ENCODE data around the gene PDZD2.
A peak's percentile ranks its signal among the peaks of the same experiment; 100 is the strongest.
"Not testable (repeated sequence)": the region's sequence is repeated elsewhere in the genome, so short reads cannot be mapped to it uniquely, and the experiment has no call there.

PDZD2 gene

DNA sequence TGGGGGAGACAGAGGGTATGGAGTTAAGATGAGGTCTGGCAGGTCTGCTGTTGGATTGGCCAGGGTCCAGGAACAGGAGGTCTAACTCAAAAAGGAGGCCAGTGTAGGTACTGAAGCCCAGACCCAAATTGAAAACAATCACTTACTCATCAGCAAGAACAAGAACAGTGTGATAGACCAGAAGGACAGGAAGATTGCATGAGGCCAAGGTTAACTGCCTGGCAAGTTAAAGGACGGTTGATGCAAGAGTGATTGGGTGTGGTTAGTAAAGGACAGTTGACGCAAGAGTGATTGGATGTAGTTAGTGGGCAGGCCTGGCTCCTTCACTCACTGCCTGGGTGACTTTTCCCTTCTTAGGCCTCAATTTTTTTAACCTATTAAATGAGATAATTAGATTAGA, 132.6 kb downstream of the PDZD2 start:
- no peak for DNase-seq

GRCh38 chr5:31776294-31776693, 137.4 kb downstream of the PDZD2 start:
- DNase-seq = not testable (repeated sequence)

- DNase-seq = no peak
Measured at GRCh38 chr5:31776976-31777651, 138.2 kb downstream of the PDZD2 start.

GRCh38 chr5:31781772-31782171, 142.8 kb downstream of the PDZD2 start:
- peak; percentile 41 to 71 (median 53) for DNase-seq

GRCh38 chr5:31783086-31783645, 144.2 kb downstream of the PDZD2 start:
- no peak for DNase-seq

- no peak for DNase-seq
Measured at GRCh38 chr5:31783731-31784130, 144.8 kb downstream of the PDZD2 start.

GRCh38 chr5:31786090-31786631, 147.2 kb downstream of the PDZD2 start:
- DNase-seq = no peak

- DNase-seq = no peak
Measured at GRCh38 chr5:31794009-31794408, 155.1 kb downstream of the PDZD2 start.

DNA sequence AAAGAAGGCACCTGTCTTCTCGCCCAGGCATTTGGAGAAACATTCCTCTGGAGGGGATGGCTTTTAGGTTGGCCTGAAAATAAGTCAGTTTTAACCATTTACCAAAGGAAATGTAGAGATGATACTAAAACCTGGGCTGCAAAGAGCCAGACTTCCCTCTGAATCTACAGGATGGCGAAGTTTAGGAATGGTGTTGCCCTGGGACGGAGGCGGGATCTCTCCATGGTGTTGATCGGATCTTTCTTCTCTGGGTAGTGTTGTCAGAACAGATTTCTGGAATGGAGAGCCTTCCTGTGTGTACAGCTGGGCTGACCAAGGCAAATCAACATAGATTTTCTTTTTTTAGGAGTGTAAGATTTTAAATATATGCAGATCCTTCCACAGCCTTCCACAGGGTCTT, 159.2 kb downstream of the PDZD2 start:
- DNase-seq = no peak

DNA sequence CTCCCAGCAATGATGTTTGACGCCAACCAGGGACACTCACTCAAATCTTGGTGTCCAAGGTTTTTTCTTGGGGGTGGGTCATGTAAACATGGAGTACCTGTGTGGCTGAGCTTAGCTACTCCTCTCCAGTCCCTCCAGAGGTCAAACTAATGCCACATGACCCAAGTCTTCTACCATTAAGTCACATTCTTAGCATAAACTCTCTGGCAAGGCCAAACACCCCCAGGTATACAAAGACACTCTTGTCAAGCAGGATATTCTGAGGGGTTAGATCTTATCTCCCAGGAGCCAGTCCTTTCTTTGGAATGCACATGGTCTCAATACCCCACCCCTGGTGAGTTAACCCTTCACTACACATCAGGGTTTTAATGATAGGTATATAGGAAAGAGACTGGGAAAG, 161.4 kb downstream of the PDZD2 start:
- DNase-seq = no peak

DNA sequence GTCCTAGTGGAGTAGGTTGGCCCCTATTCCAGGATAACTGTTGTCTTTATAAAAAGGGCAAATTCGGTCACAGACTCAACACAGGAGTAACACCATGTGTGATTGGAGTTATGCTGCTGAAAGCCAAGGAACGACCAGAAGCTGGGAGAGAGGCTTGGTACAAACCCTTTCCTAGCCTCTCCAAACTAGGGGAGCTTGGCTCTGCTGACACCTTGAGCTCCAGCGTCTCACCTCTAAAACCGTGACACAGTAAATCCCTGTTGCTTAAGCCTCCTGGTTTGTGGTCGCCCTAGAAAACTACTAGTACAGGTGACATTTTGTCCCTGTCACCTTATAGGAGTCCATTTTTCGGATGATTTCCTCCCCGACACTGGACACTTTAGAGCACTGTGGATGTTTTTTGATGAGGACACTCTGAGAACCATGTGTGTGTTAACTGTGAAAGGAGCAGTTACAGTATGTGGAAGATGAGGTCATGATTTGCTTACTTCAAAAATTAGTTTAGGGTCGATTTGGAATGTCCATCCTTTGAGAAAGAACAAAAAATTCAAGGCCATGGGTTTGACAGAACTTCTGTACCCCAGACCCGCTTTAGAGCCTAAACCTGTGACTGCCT, 167.0 kb downstream of the PDZD2 start:
- no peak for DNase-seq

- DNase-seq = no peak
Measured at GRCh38 chr5:31806561-31806960, 167.6 kb downstream of the PDZD2 start.

- no peak for DNase-seq
Measured at GRCh38 chr5:31807789-31808540, 169.0 kb downstream of the PDZD2 start.

DNA sequence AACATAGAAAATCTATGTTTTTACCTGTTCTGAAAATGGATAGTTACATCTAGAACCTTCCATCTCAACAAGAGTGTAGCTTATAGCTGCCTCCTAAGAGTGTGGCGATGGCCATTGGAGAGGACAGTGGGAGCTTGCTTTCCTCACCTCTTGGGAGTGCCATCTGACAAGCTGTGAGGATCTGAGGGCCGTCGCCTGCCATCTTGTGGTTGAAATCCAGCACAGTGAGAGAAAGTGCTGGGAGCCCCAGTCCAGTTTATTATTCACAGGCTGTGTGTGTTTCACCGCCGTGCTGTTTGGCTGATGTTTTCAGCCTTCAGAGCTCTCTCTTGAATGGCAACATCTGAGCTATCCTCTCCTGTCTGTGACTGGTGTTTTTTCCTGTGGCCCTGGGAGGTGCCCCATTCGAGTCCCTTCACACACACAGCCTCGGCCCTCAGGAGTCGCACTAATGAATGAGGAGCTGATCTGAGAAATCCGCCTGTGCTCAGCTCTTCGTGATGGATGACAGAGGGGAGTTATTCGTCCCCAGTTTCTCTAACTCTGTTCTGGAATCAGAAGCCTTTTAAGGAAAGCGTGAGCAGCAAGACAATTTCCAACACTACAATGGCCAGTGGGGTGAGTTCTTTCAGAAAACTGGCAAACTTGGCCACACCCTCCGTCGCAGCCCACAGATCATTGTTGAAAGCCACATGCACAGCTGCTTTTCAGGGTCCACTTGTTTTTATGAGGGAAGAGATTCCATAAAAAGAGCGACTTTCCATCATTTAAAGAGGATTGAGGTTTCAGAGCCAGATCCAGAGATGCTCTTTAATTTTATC, 170.3 kb downstream of the PDZD2 start:
- peak; percentile 51 to 68 (median 60) for DNase-seq

DNA sequence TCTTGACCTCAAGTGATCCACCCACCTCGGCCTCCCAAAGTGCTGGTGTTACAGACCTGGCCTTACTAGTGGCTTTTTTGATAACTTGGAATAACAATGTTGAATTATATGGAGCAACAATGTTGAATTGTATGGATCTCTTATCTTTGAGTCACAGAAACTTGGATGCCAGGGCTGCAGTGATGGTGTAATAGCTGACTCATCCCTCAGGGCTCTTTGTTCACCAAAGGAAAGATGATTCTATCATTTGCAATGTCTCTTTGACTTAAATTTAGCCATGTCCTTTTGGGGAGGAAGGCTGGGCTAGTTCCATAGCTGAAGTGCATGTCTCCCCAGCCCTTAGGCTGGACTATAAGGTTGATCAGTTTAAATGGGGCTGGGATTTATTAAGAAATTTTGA, 172.3 kb downstream of the PDZD2 start:
- peak; percentile 58 to 71 (median 63) for DNase-seq

DNA sequence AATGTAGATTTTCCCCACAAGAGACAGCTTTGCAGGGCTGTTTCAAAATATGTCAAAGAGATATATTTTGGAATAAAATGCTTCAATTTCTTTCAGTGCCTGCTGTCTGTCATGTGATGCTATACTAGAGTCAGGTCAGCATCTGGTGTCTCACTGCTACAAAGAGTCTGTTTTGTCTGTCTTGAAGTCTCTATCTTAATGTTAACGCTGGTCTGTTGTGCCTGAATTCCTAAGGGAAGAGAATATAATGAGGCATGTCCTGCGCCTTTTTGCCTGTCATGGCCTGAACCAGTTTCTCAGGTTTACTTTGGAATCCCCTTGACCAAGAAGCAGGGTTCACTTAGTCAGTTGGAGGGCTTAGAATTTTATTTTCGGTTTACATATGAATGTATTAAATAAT, 176.4 kb downstream of the PDZD2 start:
- DNase-seq = no peak

- no peak for DNase-seq
Measured at GRCh38 chr5:31819926-31820516, 181.1 kb downstream of the PDZD2 start.

GRCh38 chr5:31823472-31823871, 184.5 kb downstream of the PDZD2 start:
- DNase-seq = peak in 1 of 3 donors; percentile 8

GRCh38 chr5:31824869-31825517, 186.1 kb downstream of the PDZD2 start:
- peak; percentile 13 to 37 (median 13) for DNase-seq

DNA sequence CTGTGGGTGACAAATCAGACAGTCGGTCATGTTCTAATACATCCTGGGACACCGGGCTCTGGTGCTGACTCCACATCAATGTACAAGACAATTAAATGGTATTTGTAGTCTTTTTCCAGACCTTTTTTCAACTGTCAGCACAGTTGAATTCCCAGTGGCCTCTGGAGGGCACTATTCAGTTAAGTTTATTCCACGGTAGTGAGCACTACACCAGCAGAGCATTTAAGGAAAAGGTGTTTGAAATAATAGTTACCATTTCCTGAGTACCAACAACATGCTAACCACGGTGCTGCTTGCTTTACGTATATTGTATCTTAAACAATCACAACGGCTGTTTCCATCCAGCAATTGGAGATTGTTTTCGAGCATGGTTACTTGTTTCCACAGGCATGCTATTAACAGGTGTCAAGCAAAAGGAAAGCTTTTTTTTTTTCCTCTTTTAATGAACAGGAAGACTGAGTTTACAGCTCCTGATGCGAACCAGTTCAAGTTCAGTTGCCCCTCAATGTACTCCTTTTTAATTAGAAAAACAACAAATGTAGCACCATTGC, 186.7 kb downstream of the PDZD2 start:
- peak; percentile 66 to 68 (median 66) for DNase-seq

- DNase-seq = peak in 1 of 3 donors; percentile 20
Measured at GRCh38 chr5:31827867-31828266, 188.9 kb downstream of the PDZD2 start.
